CD4-positive, alpha-beta T cell (primary cell): ENCODE measurements around the gene LBP. TPM values are rescaled to one million over a fixed set of nuclear protein-coding genes. Genes with fewer than 3 reads are reported as not detected.

Experiments
- ATAC-seq: fragments of 200-7000 bp; cut with Tn5 transposase; one replicate; pipeline ENCODE4 v1.10.0; 2022; ENCODE audit warnings: mild to moderate bottlenecking; ENCODE audit not compliant: poor library complexity
- CTCF ChIA-PET: fragments of 350-600 bp; sonication (Branson Sonifier 250); formaldehyde crosslinking; loops from one replicate; lab custom pipeline; 2021; ENCODE audit warnings: antibody characterized with exemption, inconsistent platforms; lab: Charles Lee
- POLR2A ChIA-PET: fragments of 350-600 bp; sonication (Branson Sonifier 250); formaldehyde crosslinking; loops from one replicate; lab custom pipeline; 2021; ENCODE audit warnings: antibody characterized with exemption, inconsistent platforms; lab: Charles Lee
- DNase-seq, 14 experiments: peaks; one replicate each; pipeline ENCODE4 v3.0.0-alpha.2; 2013 to 2020; ENCODE audit warnings: mixed read lengths in 2 of 14
- H3K27ac ChIP-seq, 2 donors: one replicate each; pipeline versions ENCODE4 v1.5.1 to v1.7.0; 2013; ENCODE audit warnings: low read length in 2 of 2, low read depth in 1 of 2, mild to moderate bottlenecking in 1 of 2
- H3K27me3 ChIP-seq, 2 experiments: 1 replicate in 1 of 2; 2 replicates in 1 of 2; pipeline versions ENCODE4 v1.6.1 to v1.7.0; 2013; ENCODE audit warnings: low read length in 2 of 2, control low read depth in 1 of 2, mild to moderate bottlenecking in 1 of 2, moderate library complexity in 1 of 2; ENCODE audit not compliant: insufficient read depth in 2 of 2, control insufficient read depth in 1 of 2
- H3K36me3 ChIP-seq: one replicate; pipeline ENCODE4 v1.6.1; 2013; ENCODE audit warnings: low read length, control low read depth; ENCODE audit not compliant: insufficient read depth
- H3K4me1 ChIP-seq: one replicate; pipeline ENCODE4 v1.6.1; 2013; ENCODE audit warnings: low read length, control low read depth; ENCODE audit not compliant: insufficient read depth
- H3K4me3 ChIP-seq: one replicate; pipeline ENCODE4 v1.5.1; 2013; ENCODE audit warnings: mild to moderate bottlenecking, low read length, moderate library complexity
- H3K9me3 ChIP-seq, 2 experiments: 1 replicate in 1 of 2; 2 replicates in 1 of 2; pipeline versions ENCODE4 v1.6.1 to v1.7.0; 2013; ENCODE audit warnings: low read length in 2 of 2, mild to moderate bottlenecking in 2 of 2, control low read depth in 1 of 2, moderate library complexity in 1 of 2; ENCODE audit not compliant: control insufficient read depth in 1 of 2, insufficient read depth in 1 of 2
- H3K27ac Mint-ChIP-seq: one replicate; pipeline ENCODE4 v1.8.0; 2020; ENCODE audit warnings: mixed read lengths
- H3K27me3 Mint-ChIP-seq: one replicate; pipeline ENCODE4 v1.8.0; 2021; ENCODE audit warnings: mixed read lengths
- H3K36me3 Mint-ChIP-seq: one replicate; pipeline ENCODE4 v1.8.0; 2021; ENCODE audit warnings: low read depth, mixed read lengths
- H3K4me1 Mint-ChIP-seq: one replicate; pipeline ENCODE4 v1.8.0; 2021; ENCODE audit warnings: low read depth, mixed read lengths
- H3K4me3 Mint-ChIP-seq: one replicate; pipeline ENCODE4 v1.8.0; 2020; ENCODE audit warnings: mild to moderate bottlenecking, mixed read lengths
- H3K9me3 Mint-ChIP-seq: one replicate; pipeline ENCODE4 v1.8.0; 2020; ENCODE audit warnings: mixed read lengths
- CTCF ChIP-seq: fragments of 200-600 bp; IDR thresholded peaks from one replicate; pipeline ENCODE4 v1.8.0; 2022; ENCODE audit warnings: antibody characterized with exemption, mild to moderate bottlenecking
- intact Hi-C, 2 experiments: fragments of 100-400 bp; cut with DNase I in 1 of 2; cut with micrococcal nuclease in 1 of 2; formaldehyde crosslinking; loops; one replicate each; pipeline versions ENCODE4 v1.15.1 to v1.9.0; 2023 to 2025; cut with DNase I, micrococcal nuclease
- total RNA-seq, 174 experiments: library from RNA in 2 of 174; stranded (reverse) in 2 of 174; gene quantifications; one replicate each; pipeline ENCODE4 v1.2.3 and lab custom pipeline; 2021 to 2026

Gene LBP
- total RNA-seq, 2 experiments from 2014 or later, result not detected

- ChIA-PET CTCF (no interaction called here), POLR2A (no interaction called here)
- Mint-ChIP-seq H3K36me3 (peaks cover 85% of the 10 kb centered on the region), H3K4me3 (no peak overlapping the region), H3K4me1 (no peaks in the 10 kb centered on the region), H3K9me3 (no peaks in the 10 kb centered on the region), H3K27me3 (no peaks in the 10 kb centered on the region), H3K27ac (no peak overlapping the region)
- peaks cover 62% of the 10 kb centered on the region for H3K36me3 ChIP-seq
- H3K27me3 ChIP-seq, result no peaks in the 10 kb centered on the region
- H3K27ac ChIP-seq, result no peak overlapping the region
- H3K4me1 ChIP-seq, result no peaks in the 10 kb centered on the region
- DNase-seq (no peak), ATAC-seq (no peak)
- no peak overlapping the region for H3K4me3 ChIP-seq
- no peaks in the 10 kb centered on the region for H3K9me3 ChIP-seq
- intact Hi-C loops, result no loop called here
- TF ChIP-seq CTCF, result no peak
Measured at GRCh38 chr20:38414769-38415450, 68.6 kb downstream of the LBP start.

- CTCF ChIA-PET, result interaction anchor here (2.1 kb wide), 1 partner anchor 16 kb away, joined by 8 read pairs; the partner anchor contains the start of gene SNHG17
- no peaks in the 10 kb centered on the region for H3K4me1 Mint-ChIP-seq
- H3K27ac Mint-ChIP-seq, result no peak overlapping the region
- peaks cover 92% of the 10 kb centered on the region for H3K36me3 Mint-ChIP-seq
- no peaks in the 10 kb centered on the region for H3K27me3 Mint-ChIP-seq
- TF ChIP-seq CTCF, result no peak
- DNase-seq (no peak), ATAC-seq (no peak)
- POLR2A ChIA-PET, result no interaction called here
- Histone ChIP-seq H3K4me3 (no peak overlapping the region), H3K27ac (no peak overlapping the region), H3K27me3 (no peaks in the 10 kb centered on the region), H3K4me1 (no peaks in the 10 kb centered on the region), H3K9me3 (no peaks in the 10 kb centered on the region), H3K36me3 (peaks cover 78% of the 10 kb centered on the region)
- intact Hi-C loops, result no loop called here
- H3K4me3 Mint-ChIP-seq, result no peak overlapping the region
- H3K9me3 Mint-ChIP-seq, result no peaks in the 10 kb centered on the region
Measured at GRCh38 chr20:38418509-38419204, 72.4 kb downstream of the LBP start.

- no peaks in the 10 kb centered on the region for H3K9me3 Mint-ChIP-seq
- no peak for TF ChIP-seq CTCF
- H3K36me3 Mint-ChIP-seq, result peaks cover 94% of the 10 kb centered on the region
- ATAC-seq (no peak), DNase-seq (no peak)
- Histone ChIP-seq H3K27me3 (no peaks in the 10 kb centered on the region), H3K4me3 (no peak overlapping the region), H3K27ac (no peak overlapping the region), H3K36me3 (peaks cover 81% of the 10 kb centered on the region), H3K9me3 (no peaks in the 10 kb centered on the region), H3K4me1 (no peaks in the 10 kb centered on the region)
- ChIA-PET CTCF (interaction anchor here (1.5 kb wide), 1 partner anchor 14 kb away, joined by 4 read pairs; the partner anchor contains the start of gene SNHG17), POLR2A (no interaction called here)
- no peak overlapping the region for H3K4me3 Mint-ChIP-seq
- H3K4me1 Mint-ChIP-seq, result peaks cover 9% of the 10 kb centered on the region
- H3K27me3 Mint-ChIP-seq, result no peaks in the 10 kb centered on the region
- H3K27ac Mint-ChIP-seq, result no peak overlapping the region
- intact Hi-C loops, result no loop called here
Measured at GRCh38 chr20:38420388-38421085, 74.3 kb downstream of the LBP start.
